GM12892 (cell line): Measurements from ENCODE around the gene PRR23A.

Experiments used
- DNase-seq: peaks from one replicate; pipeline ENCODE4 v3.0.0; 2011; ENCODE audit not compliant: insufficient read length
- FAIRE-seq: peaks from 2 replicates; lab custom pipeline; 2011; peaks lifted over from hg19 to GRCh38; lab: Jason Lieb, UNC
- POLR2A ChIP-seq: IDR thresholded peaks from 2 replicates; pipeline ENCODE4 v1.6.1; 2011; ENCODE audit warnings: low read depth, low read length, control low read depth
- POLR2AphosphoS5 ChIP-seq: IDR thresholded peaks from 2 replicates; pipeline ENCODE4 v1.6.1; 2011; ENCODE audit warnings: low read depth, low read length, control low read depth
- TAF1 ChIP-seq: IDR thresholded peaks from 2 replicates; pipeline ENCODE4 v1.6.1; 2011; ENCODE audit warnings: low read depth, mild to moderate bottlenecking, control low read depth, low read length, borderline replicate concordance

PRR23A gene

GRCh38 chr3:139016430-139017048 lies 10.5 kb upstream of the PRR23A start:
- TF ChIP-seq TAF1 (no peak), POLR2A (no peak), POLR2AphosphoS5 (no peak)
- DNase-seq: no peak
- FAIRE-seq: no peak

DNA sequence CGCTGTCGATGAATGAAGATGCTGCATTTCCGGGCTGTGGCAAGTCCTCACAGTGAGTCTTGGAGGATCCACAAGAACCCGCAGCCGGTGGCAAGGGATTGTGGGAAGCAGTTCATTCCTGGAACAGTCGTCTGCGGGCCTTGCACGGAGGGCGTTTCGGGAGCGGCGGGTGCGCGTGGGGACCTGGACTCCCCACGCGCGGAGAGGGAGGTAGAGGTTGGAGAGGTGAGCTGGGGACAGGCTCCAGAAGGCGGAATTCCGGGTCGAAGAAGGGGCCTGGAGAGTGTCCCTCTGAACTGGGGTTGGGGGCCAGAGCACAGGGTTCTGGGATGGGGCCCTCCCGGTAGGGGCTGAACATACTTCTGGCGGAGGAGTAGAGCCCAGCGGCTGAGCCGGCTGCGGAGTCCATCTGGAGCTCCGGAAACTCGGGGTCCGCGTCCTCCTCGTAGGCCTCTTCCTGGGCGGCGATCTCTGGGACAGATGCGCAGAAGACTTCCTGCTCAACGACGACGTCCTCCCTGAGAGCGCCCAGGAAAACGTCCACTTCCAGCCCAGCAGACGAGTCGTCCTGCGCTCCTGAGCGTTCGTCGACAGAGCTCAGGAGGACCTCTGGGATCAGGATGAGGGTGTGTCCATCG lies 593 bp downstream of the PRR23A start:
- TF ChIP-seq POLR2A (no peak), POLR2AphosphoS5 (no peak), TAF1 (no peak)
- FAIRE-seq: no peak
- DNase-seq: no peak

GRCh38 chr3:138995706-138996105 lies 10.4 kb downstream of the PRR23A start:
- TF ChIP-seq TAF1 (no peak), POLR2A (no peak), POLR2AphosphoS5 (no peak)
- DNase-seq (no peak), FAIRE-seq (no peak)

DNA sequence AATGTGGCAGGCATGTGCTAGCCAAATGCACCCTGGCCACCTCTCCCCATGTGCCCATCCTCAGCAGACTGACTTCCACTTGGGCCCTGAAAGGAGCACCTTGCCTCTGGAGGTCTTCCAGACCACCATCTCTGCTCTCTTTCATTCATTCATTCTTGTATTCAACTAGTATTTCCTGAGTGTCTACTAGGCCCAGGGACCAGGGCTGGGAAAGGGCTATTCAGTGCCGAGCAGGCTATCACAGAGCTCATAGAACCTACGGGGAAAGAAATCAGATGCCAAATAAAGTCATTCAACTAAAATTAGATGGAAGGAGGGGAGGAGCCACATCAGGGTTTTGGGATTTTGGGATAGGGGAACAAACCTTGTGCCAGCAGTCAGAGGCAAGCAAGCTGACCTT lies 18.9 kb downstream of the PRR23A start:
- TF ChIP-seq POLR2A (no peak), TAF1 (no peak), POLR2AphosphoS5 (no peak)
- FAIRE-seq (no peak), DNase-seq (no peak)

DNA sequence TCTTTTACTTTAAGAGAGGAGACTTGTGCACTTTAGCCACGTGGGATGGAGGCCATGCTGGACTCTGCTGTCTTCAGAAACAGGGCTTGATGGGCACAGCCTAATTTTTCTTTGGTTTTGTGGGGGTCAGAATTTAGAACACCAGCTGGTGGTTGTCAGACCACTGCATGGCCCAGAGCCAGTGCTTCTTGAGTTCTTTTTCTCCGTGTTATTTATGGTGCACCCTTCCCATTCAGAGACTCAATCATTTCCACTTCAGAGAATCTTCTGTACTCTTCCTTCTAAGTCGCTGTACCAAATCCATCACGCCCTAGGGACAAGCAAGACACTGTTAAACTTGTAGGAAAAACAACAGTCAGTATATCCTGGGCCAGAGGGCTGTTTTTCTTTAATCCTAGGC lies 20.1 kb downstream of the PRR23A start:
- DNase-seq (no peak), FAIRE-seq (no peak)
- TF ChIP-seq TAF1: no peak
- TF ChIP-seq POLR2AphosphoS5: no peak
- no peak for TF ChIP-seq POLR2A

GRCh38 chr3:138984816-138985215 lies 21.3 kb downstream of the PRR23A start:
- FAIRE-seq (no peak), DNase-seq (no peak)
- TF ChIP-seq POLR2AphosphoS5 (no peak), TAF1 (no peak), POLR2A (no peak)

GRCh38 chr3:138976047-138976446 lies 30.0 kb downstream of the PRR23A start:
- TF ChIP-seq TAF1: no peak
- no peak for TF ChIP-seq POLR2A
- TF ChIP-seq POLR2AphosphoS5: no peak
- DNase-seq: no peak
- FAIRE-seq: no peak

- FAIRE-seq (no peak), DNase-seq (no peak)
- TF ChIP-seq TAF1 (no peak), POLR2A (no peak), POLR2AphosphoS5 (no peak)
Observed at GRCh38 chr3:138975351-138975750, 30.7 kb downstream of the PRR23A start.

- FAIRE-seq: no peak
- DNase-seq: no peak
- TF ChIP-seq TAF1 (no peak), POLR2A (no peak), POLR2AphosphoS5 (no peak)
Observed at GRCh38 chr3:138974462-138974861, 31.6 kb downstream of the PRR23A start.

DNA sequence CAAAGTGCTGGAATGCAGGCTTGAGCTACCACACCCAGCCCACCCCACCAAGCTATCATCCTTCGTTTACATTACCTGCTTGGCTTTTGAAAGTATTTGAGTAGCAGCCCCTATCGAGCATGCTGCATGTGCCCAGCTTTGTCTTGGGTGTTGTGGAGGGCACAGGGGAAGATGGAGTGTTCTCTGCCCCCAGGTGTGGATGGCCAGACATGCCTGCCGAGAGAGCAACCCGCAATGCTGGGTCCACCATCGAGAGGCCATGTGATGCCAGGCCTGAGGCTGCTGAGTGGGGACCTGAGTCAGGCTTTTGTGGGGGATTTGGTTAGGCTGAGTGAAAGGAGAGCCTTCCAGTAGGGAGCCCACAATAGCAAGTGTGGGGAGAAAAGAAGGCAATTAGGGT lies 33.1 kb downstream of the PRR23A start:
- no peak for FAIRE-seq
- no peak for DNase-seq
- TF ChIP-seq TAF1: no peak

- DNase-seq (no peak), FAIRE-seq (no peak)
- TF ChIP-seq TAF1: no peak
Observed at GRCh38 chr3:138971766-138972320, 34.2 kb downstream of the PRR23A start.

- FAIRE-seq: no peak
- TF ChIP-seq POLR2A (no peak), POLR2AphosphoS5 (no peak), TAF1 (no peak)
- no peak for DNase-seq
Observed at GRCh38 chr3:138964923-138965322, 41.1 kb downstream of the PRR23A start.

DNA sequence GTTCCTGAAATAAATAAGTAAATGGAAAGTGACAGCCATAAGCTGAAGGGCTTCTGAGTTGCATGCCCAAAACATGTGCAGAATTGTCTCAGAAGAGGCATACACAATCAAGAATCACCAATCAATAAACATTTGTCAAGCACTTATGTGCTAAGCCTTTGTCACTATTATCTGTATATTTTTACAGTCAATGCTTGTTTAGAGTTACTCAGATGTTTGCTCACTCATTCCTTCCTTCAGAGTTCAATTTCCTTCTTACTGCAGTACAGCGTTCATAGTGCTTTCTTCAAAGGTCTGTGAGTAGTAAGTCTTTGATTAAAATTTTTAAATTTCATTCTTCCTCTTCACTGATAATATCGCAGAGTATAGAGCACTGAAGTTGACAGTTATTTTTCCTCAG lies 41.8 kb downstream of the PRR23A start:
- FAIRE-seq: no peak
- no peak for DNase-seq
- TF ChIP-seq POLR2AphosphoS5: no peak
- no peak for TF ChIP-seq POLR2A
- no peak for TF ChIP-seq TAF1
